PC-3 (cell line): Measurements from ENCODE around the gene MSI2. TPM values are rescaled to one million over a fixed set of nuclear protein-coding genes. Genes with fewer than 3 reads are reported as not detected.
A peak's percentile ranks its signal among the peaks of the same experiment; 100 is the strongest.

ENCODE experiments used
- ATAC-seq: fragments of 200-7000 bp; cut with Tn5 transposase; 2 replicates; pipeline ENCODE4 v1.9.1; 2020; ENCODE audit warnings: mild to moderate bottlenecking, moderate library complexity
- BruUV-seq: library from RNA; stranded (reverse); fragments of 400-500 nt; replicated peaks from 2 replicates; lab custom pipeline; 2021; lab: Mats Ljungman, UMichigan
- CTCF ChIA-PET: fragments of 300-600 bp; sonication (Branson Sonifier 250); formaldehyde crosslinking; loops from one replicate; lab custom pipeline; 2022; ENCODE audit warnings: antibody characterized with exemption; lab: Charles Lee
- POLR2A ChIA-PET: fragments of 300-600 bp; sonication (Branson Sonifier 250); formaldehyde crosslinking; loops from one replicate; lab custom pipeline; 2022; ENCODE audit warnings: antibody characterized with exemption; ENCODE audit not compliant: unreplicated experiment; lab: Charles Lee
- DNase-seq: peaks from one replicate; pipeline ENCODE4 v3.0.0-alpha.2; 2015
- H2AFZ ChIP-seq: fragments of 300-600 bp; sonication (generic); 2 replicates; pipeline ENCODE4 v1.6.0; 2016; ENCODE audit warnings: antibody characterized with exemption, low read length
- H3F3A ChIP-seq: fragments of 300-600 bp; sonication (generic); one replicate; pipeline ENCODE4 v1.6.0; 2017; ENCODE audit warnings: antibody characterized with exemption, low read length, control low read depth, mild to moderate bottlenecking; ENCODE audit not compliant: unreplicated experiment
- H3K27ac ChIP-seq: fragments of 300-600 bp; sonication (generic); 2 replicates; pipeline ENCODE4 v1.5.1; 2016; ENCODE audit warnings: mild to moderate bottlenecking, low read length
- H3K27me3 ChIP-seq: fragments of 300-600 bp; sonication (generic); 2 replicates; pipeline ENCODE4 v1.6.1; 2016; ENCODE audit warnings: low read length, mixed read lengths
- H3K36me3 ChIP-seq: fragments of 300-600 bp; sonication (generic); 2 replicates; pipeline ENCODE4 v1.6.1; 2016; ENCODE audit warnings: low read depth, mixed run types, low read length, mixed read lengths
- H3K4me1 ChIP-seq: fragments of 300-600 bp; sonication (generic); 2 replicates; pipeline ENCODE4 v1.5.1; 2016; ENCODE audit warnings: low read length; ENCODE audit not compliant: insufficient read depth
- H3K4me2 ChIP-seq: fragments of 300-600 bp; sonication (generic); 2 replicates; pipeline ENCODE4 v1.6.0; 2016; ENCODE audit warnings: low read length
- H3K4me3 ChIP-seq: fragments of 300-600 bp; sonication (generic); 2 replicates; pipeline ENCODE4 v1.5.1; 2016; ENCODE audit warnings: mild to moderate bottlenecking, low read length, mixed read lengths
- H3K79me2 ChIP-seq: fragments of 300-600 bp; sonication (generic); 2 replicates; pipeline ENCODE4 v1.6.1; 2017; ENCODE audit warnings: low read length, mixed read lengths
- H3K9ac ChIP-seq: fragments of 300-600 bp; sonication (generic); 2 replicates; pipeline ENCODE4 v1.6.0; 2016; ENCODE audit warnings: mild to moderate bottlenecking, low read length
- H3K9me2 ChIP-seq: fragments of 300-600 bp; sonication (generic); replicated peaks from 2 replicates; pipeline ENCODE4 v1.6.1; 2016; ENCODE audit warnings: mixed run types, low read length, mixed read lengths
- H3K9me3 ChIP-seq: fragments of 300-600 bp; sonication (generic); 2 replicates; pipeline ENCODE4 v1.6.1; 2016; ENCODE audit warnings: low read length, mixed read lengths
- H4K20me1 ChIP-seq: fragments of 300-600 bp; sonication (generic); 2 replicates; pipeline ENCODE4 v1.6.1; 2016; ENCODE audit warnings: low read length, mixed read lengths
- EZH2 ChIP-seq: fragments of 300-600 bp; sonication (generic); IDR thresholded peaks from one replicate; pipeline ENCODE4 v1.6.1; 2017; ENCODE audit warnings: antibody characterized with exemption, mild to moderate bottlenecking, low read length; ENCODE audit not compliant: unreplicated experiment
- EZH2phosphoT487 ChIP-seq: fragments of 300-600 bp; sonication (generic); IDR thresholded peaks from 2 replicates; pipeline ENCODE4 v1.6.1; 2018; ENCODE audit warnings: mild to moderate bottlenecking, antibody characterized with exemption, low read length, borderline replicate concordance
- intact Hi-C: fragments of 100-400 bp; cut with micrococcal nuclease; formaldehyde crosslinking; loops from 2 replicates; pipeline ENCODE4 v1.9.0; 2023
- total RNA-seq: library from RNA; depleted of rRNA; stranded (reverse); fragments of >200 nt; gene quantifications from 2 replicates; pipeline ENCODE4 v1.2.3, GENCODE V29; 2014
- TF ChIP-seq, protein P1 (sequence below): fragments of 300-600 bp; sonication (generic); conservative IDR thresholded peaks from 2 replicates; pipeline ENCODE4 v1.5.1; 2017; ENCODE audit warnings: antibody characterized with exemption, low read depth, mild to moderate bottlenecking, low read length

MSI2 gene
- total RNA-seq, 1 experiment from 2014 or later, result 54.7 TPM

DNA sequence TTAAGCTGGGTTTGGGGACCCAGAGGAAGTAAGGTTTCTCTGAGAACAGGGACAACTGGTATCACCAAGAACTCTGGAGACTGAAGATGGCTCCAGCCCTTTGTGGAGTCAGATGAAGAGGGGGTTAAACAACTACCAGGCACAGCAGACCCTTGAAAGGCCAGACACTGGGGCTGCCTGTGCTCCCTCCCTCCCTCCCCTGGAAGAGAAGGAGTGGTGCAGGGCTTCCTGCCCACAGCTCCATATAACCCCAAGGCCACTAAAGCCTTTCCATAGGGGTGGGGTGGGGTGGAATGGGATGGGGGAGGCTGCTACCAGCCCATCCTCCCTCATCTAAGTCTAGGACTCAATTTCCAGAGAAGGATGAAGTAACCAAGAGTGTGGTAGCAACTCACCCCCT lies 422.1 kb downstream of the MSI2 start:
- no peak for TF ChIP-seq EZH2phosphoT487
- TF ChIP-seq EZH2, result no peak
- Histone ChIP-seq H3K27ac (no peak overlapping the region), H3K79me2 (no peaks in the 10 kb centered on the region), H3K4me3 (no peak overlapping the region), H2AFZ (no peak overlapping the region), H3K4me1 (no peaks in the 10 kb centered on the region), H3F3A (no peaks in the 10 kb centered on the region), H3K9me3 (no peaks in the 10 kb centered on the region), H3K4me2 (no peak overlapping the region), H3K36me3 (no peaks in the 10 kb centered on the region), H3K9ac (no peak overlapping the region), H3K27me3 (no peaks in the 10 kb centered on the region), H4K20me1 (no peaks in the 10 kb centered on the region), H3K9me2 (no peaks in the 10 kb centered on the region)
- no TSS peak for BruUV-seq
- CTCF ChIA-PET, result interaction anchor here (0.6 to 1.0 kb wide), 2 partner anchors 69 to 459 kb away, joined by 5 to 18 read pairs; no protein-coding TSS in a partner anchor
- ATAC-seq (no peak), DNase-seq (no peak)
- intact Hi-C loops, result no loop called here
- POLR2A ChIA-PET, result no interaction called here

DNA sequence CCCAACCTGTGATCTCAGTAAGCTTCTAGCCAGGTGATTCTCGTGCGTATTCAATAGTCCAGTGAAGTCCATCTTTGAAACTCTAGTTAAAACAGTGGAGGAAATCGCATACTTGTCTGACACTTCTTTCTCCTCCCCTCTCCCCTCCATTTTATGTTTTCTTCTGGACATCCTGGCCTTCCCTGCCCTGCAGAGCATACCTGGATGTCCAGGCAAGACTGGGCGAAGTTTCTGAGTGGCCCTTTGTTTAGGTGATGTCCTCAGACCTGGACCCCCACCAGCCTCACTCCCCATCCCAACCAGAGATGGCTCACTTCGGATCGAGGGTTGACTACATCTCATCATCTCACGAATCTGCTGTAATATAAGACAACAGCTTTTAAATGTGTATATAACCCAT lies 423.0 kb downstream of the MSI2 start:
- Histone ChIP-seq H3K36me3 (no peaks in the 10 kb centered on the region), H3K4me1 (no peaks in the 10 kb centered on the region), H3K4me2 (no peak overlapping the region), H4K20me1 (no peaks in the 10 kb centered on the region), H3K27me3 (no peaks in the 10 kb centered on the region), H2AFZ (no peak overlapping the region), H3K9me3 (no peaks in the 10 kb centered on the region), H3K27ac (no peak overlapping the region), H3K9me2 (no peaks in the 10 kb centered on the region), H3F3A (no peaks in the 10 kb centered on the region), H3K9ac (no peak overlapping the region), H3K79me2 (no peaks in the 10 kb centered on the region), H3K4me3 (no peak overlapping the region)
- no peak for DNase-seq
- no TSS peak for BruUV-seq
- TF ChIP-seq EZH2, result no peak
- TF ChIP-seq, protein P1, sequence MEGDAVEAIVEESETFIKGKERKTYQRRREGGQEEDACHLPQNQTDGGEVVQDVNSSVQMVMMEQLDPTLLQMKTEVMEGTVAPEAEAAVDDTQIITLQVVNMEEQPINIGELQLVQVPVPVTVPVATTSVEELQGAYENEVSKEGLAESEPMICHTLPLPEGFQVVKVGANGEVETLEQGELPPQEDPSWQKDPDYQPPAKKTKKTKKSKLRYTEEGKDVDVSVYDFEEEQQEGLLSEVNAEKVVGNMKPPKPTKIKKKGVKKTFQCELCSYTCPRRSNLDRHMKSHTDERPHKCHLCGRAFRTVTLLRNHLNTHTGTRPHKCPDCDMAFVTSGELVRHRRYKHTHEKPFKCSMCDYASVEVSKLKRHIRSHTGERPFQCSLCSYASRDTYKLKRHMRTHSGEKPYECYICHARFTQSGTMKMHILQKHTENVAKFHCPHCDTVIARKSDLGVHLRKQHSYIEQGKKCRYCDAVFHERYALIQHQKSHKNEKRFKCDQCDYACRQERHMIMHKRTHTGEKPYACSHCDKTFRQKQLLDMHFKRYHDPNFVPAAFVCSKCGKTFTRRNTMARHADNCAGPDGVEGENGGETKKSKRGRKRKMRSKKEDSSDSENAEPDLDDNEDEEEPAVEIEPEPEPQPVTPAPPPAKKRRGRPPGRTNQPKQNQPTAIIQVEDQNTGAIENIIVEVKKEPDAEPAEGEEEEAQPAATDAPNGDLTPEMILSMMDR, result no peak
- no peak for TF ChIP-seq EZH2phosphoT487
- ChIA-PET CTCF (no interaction called here), POLR2A (no interaction called here)
- no peak for ATAC-seq
- intact Hi-C loops, result no loop called here

DNA sequence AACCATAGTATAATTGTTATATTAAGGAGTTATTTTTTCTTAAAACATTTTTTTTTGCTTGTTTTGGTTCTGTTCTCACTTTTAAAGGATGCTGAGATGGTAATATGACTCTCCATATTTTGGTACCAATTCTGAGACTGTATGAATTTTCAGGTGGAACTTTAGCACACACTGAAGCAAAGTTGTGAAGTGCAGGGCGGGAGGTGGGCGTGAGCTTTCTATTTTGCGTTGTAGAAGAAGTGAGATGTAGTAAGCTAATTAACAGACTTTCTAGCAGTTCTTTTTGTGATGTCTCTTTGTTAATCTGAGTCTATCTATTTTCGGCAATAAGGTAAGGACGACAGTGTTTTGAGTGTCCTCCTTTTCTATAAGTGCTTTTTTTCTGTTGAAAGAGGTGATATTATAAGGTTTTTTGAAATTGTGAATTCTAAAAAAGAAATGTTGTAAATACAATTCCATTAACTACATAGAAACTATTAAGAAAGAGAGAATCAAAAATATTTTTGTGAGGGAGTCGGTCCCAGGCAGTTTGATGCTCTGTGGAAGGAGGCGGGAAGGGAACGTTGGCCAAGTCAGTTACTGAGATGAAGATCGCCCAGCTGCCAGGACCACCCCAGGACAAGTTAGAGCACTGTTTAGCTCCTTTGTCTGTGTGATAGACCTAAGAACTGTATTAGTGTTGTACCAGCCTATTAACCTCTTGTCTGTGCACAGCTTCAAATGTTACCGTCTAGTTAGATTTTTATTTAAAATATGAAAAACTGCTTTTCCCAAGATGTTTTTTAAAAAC lies 423.8 kb downstream of the MSI2 start:
- DNase-seq, result no peak
- Histone ChIP-seq H3K4me2 (no peak overlapping the region), H3K9ac (no peak overlapping the region), H3K9me3 (no peaks in the 10 kb centered on the region), H2AFZ (no peak overlapping the region), H3K9me2 (no peaks in the 10 kb centered on the region), H3K79me2 (no peaks in the 10 kb centered on the region), H4K20me1 (no peaks in the 10 kb centered on the region), H3K4me1 (peaks cover 2% of the 10 kb centered on the region), H3K36me3 (no peaks in the 10 kb centered on the region), H3F3A (no peaks in the 10 kb centered on the region), H3K27me3 (no peaks in the 10 kb centered on the region), H3K4me3 (no peak overlapping the region), H3K27ac (no peak overlapping the region)
- POLR2A ChIA-PET, result no interaction called here
- TF ChIP-seq EZH2phosphoT487, result no peak
- intact Hi-C loops, result no loop called here
- CTCF ChIA-PET, result no interaction called here
- BruUV-seq, result TSS peak; percentile 26
- no peak for ATAC-seq
